GM12878 (cell line): Measurements from ENCODE around the gene SGMS1. TPM values are rescaled to one million over a fixed set of nuclear protein-coding genes. Genes with fewer than 3 reads are reported as not detected.

ENCODE experiments used
- ATF7 ChIP-seq: fragments of 450-650 bp; IDR thresholded peaks from 2 replicates; pipeline ENCODE4 v1.6.1; 2016; ENCODE audit warnings: low read depth, mild to moderate bottlenecking
- EP300 ChIP-seq, 2 experiments: fragments of 150-350 bp in 1 of 2; IDR thresholded peaks; 2 replicates each; pipeline ENCODE4 v1.6.1; 2011 to 2012; ENCODE audit warnings: low read depth in 2 of 2, low read length in 2 of 2, borderline replicate concordance in 1 of 2, improper control_type of control experiment in 1 of 2, inconsistent platforms in 1 of 2; ENCODE audit not compliant: control insufficient read depth in 1 of 2
- IKZF1 ChIP-seq: fragments of 450-650 bp; conservative IDR thresholded peaks from 2 replicates; pipeline ENCODE4 v1.6.1; 2017; ENCODE audit warnings: antibody characterized with exemption, mild to moderate bottlenecking
- JUNB ChIP-seq: IDR thresholded peaks from 2 replicates; pipeline ENCODE4 v1.6.1; 2016; ENCODE audit warnings: antibody characterized with exemption, mild to moderate bottlenecking
- MEF2A ChIP-seq: IDR thresholded peaks from 2 replicates; pipeline ENCODE4 v1.6.1; 2011; ENCODE audit warnings: low read depth, mild to moderate bottlenecking, low read length, moderate library complexity; ENCODE audit not compliant: insufficient read depth
- MTA2 ChIP-seq: fragments of 450-650 bp; IDR thresholded peaks from 2 replicates; pipeline ENCODE4 v1.6.1; 2016; ENCODE audit warnings: low read depth, mild to moderate bottlenecking, moderate library complexity
- RCOR1 ChIP-seq: conservative IDR thresholded peaks from 2 replicates; pipeline ENCODE4 v1.6.1; 2012; ENCODE audit warnings: low read depth, low read length, improper control_type of control experiment
- RUNX3 ChIP-seq: IDR thresholded peaks from 2 replicates; pipeline ENCODE4 v1.6.1; 2012; ENCODE audit warnings: low read length, inconsistent platforms
- SMAD1 ChIP-seq: fragments of 450-650 bp; IDR thresholded peaks from 2 replicates; pipeline ENCODE4 v1.6.1; 2018; ENCODE audit warnings: mild to moderate bottlenecking, low read depth; ENCODE audit not compliant: partially characterized antibody
- TAF1 ChIP-seq: IDR thresholded peaks from 2 replicates; pipeline ENCODE4 v1.6.1; 2011; ENCODE audit warnings: mild to moderate bottlenecking, low read depth, low read length, borderline replicate concordance
- ZNF217 ChIP-seq: fragments of 450-650 bp; IDR thresholded peaks from 2 replicates; pipeline ENCODE4 v1.6.1; 2017; ENCODE audit warnings: antibody characterized with exemption, mild to moderate bottlenecking
- ZNF274 ChIP-seq: IDR thresholded peaks from one replicate; pipeline ENCODE4 v1.8.0; 2011; ENCODE audit not compliant: insufficient read length, insufficient read depth
- ZNF384 ChIP-seq: IDR thresholded peaks from 2 replicates; pipeline ENCODE4 v1.6.1; 2012; ENCODE audit warnings: low read depth, mild to moderate bottlenecking, low read length, improper control_type of control experiment, borderline replicate concordance
- ZSCAN29 ChIP-seq: fragments of 450-650 bp; IDR thresholded peaks from 2 replicates; pipeline ENCODE4 v1.6.1; 2017; ENCODE audit warnings: mild to moderate bottlenecking, moderate library complexity
- polyA plus RNA-seq, 11 experiments: library from polyadenylated mRNA; depleted of rRNA in 4 of 11; unstranded in 6 of 11; stranded (reverse) in 5 of 11; fragments of >200 nt; fragmentation: Nextera tagmentation in 4 of 11; fragmentation: Illumina TruSeq in 1 of 11; extraction: Ambion mirVana in 4 of 11; extraction: Trizol in 1 of 11; gene quantifications; 1 replicate in 1 of 11; 2 replicates in 10 of 11; pipeline versions ENCODE4 v1.2.1 to v1.2.3, GENCODE V29; 2011 to 2016; ENCODE audit warnings: inconsistent platforms in 2 of 11, missing spikeins in 2 of 11, low read depth in 1 of 11
- total RNA-seq, 4 experiments: library from RNA; depleted of rRNA in 3 of 4; stranded (reverse); fragments of >200 nt in 3 of 4; fragmentation: Illumina TruSeq in 1 of 4; extraction: Trizol in 1 of 4; gene quantifications; 2 replicates each; pipeline versions ENCODE4 v1.2.1 to v1.2.3, GENCODE V29; 2013 to 2021
- TF ChIP-seq, protein P1 (sequence below): fragments of 450-650 bp; IDR thresholded peaks from 2 replicates; pipeline ENCODE4 v1.6.1; 2016; ENCODE audit warnings: mild to moderate bottlenecking, moderate library complexity, borderline replicate concordance
- TF ChIP-seq, protein P2 (sequence below): IDR thresholded peaks from 2 replicates; pipeline ENCODE4 v1.6.1; 2012; ENCODE audit warnings: mild to moderate bottlenecking, low read depth, low read length
- TF ChIP-seq, protein P3 (sequence below): fragments of 450-650 bp; IDR thresholded peaks from 2 replicates; pipeline ENCODE4 v1.6.1; 2018; ENCODE audit warnings: borderline replicate concordance, mild to moderate bottlenecking; ENCODE audit not compliant: partially characterized antibody
- TF ChIP-seq, protein P4 (sequence below): IDR thresholded peaks from 2 replicates; pipeline ENCODE4 v1.6.1; 2012; ENCODE audit warnings: low read length, inconsistent platforms

The SGMS1 gene
- total and polyA plus RNA-seq, 10 of the 15 experiments (the other 5 are each of a cell fraction or from before 2014, with no cell fraction given): 1.4 to 14.5 (median 4.9) TPM

DNA sequence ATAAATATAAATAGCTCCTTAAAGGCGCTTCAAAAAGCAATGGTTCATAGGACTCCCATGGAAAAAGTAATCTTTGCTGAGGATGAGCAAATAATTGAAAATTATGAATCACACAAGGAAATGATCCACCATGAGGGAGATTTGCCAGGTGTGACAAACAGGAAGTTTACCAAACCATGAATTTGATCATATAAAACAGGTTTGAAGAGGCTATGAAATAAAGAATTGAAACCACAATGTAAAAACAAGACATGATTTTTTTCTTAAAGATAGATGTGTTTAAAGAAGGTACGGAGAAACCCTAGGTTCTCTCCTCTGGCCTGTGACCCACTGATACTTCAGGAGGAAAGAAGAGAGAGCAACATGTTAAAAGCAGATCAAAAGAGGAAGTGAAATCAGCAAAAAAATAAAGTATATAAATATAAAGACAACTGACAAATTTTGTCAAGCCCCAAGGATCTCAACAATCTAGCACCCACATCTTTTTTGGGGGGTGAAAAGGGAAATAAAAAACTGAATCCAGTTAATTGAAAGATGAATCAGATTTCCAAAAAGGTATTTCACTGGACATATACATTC lies 261.1 kb downstream of the SGMS1 start (continued):
- TF ChIP-seq, protein P1, sequence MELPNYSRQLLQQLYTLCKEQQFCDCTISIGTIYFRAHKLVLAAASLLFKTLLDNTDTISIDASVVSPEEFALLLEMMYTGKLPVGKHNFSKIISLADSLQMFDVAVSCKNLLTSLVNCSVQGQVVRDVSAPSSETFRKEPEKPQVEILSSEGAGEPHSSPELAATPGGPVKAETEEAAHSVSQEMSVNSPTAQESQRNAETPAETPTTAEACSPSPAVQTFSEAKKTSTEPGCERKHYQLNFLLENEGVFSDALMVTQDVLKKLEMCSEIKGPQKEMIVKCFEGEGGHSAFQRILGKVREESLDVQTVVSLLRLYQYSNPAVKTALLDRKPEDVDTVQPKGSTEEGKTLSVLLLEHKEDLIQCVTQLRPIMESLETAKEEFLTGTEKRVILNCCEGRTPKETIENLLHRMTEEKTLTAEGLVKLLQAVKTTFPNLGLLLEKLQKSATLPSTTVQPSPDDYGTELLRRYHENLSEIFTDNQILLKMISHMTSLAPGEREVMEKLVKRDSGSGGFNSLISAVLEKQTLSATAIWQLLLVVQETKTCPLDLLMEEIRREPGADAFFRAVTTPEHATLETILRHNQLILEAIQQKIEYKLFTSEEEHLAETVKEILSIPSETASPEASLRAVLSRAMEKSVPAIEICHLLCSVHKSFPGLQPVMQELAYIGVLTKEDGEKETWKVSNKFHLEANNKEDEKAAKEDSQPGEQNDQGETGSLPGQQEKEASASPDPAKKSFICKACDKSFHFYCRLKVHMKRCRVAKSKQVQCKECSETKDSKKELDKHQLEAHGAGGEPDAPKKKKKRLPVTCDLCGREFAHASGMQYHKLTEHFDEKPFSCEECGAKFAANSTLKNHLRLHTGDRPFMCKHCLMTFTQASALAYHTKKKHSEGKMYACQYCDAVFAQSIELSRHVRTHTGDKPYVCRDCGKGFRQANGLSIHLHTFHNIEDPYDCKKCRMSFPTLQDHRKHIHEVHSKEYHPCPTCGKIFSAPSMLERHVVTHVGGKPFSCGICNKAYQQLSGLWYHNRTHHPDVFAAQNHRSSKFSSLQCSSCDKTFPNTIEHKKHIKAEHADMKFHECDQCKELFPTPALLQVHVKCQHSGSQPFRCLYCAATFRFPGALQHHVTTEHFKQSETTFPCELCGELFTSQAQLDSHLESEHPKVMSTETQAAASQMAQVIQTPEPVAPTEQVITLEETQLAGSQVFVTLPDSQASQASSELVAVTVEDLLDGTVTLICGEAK: no peak; the same call in 1 of the 2 replicates
- TF ChIP-seq, protein P2, sequence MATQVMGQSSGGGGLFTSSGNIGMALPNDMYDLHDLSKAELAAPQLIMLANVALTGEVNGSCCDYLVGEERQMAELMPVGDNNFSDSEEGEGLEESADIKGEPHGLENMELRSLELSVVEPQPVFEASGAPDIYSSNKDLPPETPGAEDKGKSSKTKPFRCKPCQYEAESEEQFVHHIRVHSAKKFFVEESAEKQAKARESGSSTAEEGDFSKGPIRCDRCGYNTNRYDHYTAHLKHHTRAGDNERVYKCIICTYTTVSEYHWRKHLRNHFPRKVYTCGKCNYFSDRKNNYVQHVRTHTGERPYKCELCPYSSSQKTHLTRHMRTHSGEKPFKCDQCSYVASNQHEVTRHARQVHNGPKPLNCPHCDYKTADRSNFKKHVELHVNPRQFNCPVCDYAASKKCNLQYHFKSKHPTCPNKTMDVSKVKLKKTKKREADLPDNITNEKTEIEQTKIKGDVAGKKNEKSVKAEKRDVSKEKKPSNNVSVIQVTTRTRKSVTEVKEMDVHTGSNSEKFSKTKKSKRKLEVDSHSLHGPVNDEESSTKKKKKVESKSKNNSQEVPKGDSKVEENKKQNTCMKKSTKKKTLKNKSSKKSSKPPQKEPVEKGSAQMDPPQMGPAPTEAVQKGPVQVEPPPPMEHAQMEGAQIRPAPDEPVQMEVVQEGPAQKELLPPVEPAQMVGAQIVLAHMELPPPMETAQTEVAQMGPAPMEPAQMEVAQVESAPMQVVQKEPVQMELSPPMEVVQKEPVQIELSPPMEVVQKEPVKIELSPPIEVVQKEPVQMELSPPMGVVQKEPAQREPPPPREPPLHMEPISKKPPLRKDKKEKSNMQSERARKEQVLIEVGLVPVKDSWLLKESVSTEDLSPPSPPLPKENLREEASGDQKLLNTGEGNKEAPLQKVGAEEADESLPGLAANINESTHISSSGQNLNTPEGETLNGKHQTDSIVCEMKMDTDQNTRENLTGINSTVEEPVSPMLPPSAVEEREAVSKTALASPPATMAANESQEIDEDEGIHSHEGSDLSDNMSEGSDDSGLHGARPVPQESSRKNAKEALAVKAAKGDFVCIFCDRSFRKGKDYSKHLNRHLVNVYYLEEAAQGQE: no peak
- no peak for TF ChIP-seq ZSCAN29
- peak; percentile 75; the same call in 1 of the 2 replicates for TF ChIP-seq MEF2A
- no peak for TF ChIP-seq ZNF274
- TF ChIP-seq, protein P3, sequence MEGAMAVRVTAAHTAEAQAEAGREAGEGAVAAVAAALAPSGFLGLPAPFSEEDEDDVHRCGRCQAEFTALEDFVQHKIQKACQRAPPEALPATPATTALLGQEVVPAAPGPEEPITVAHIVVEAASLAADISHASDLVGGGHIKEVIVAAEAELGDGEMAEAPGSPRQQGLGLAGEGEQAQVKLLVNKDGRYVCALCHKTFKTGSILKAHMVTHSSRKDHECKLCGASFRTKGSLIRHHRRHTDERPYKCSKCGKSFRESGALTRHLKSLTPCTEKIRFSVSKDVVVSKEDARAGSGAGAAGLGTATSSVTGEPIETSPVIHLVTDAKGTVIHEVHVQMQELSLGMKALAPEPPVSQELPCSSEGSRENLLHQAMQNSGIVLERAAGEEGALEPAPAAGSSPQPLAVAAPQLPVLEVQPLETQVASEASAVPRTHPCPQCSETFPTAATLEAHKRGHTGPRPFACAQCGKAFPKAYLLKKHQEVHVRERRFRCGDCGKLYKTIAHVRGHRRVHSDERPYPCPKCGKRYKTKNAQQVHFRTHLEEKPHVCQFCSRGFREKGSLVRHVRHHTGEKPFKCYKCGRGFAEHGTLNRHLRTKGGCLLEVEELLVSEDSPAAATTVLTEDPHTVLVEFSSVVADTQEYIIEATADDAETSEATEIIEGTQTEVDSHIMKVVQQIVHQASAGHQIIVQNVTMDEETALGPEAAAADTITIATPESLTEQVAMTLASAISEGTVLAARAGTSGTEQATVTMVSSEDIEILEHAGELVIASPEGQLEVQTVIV: no peak
- 0 out of 2 replicates have a peak, but pooled peaks have one; percentile 3 for TF ChIP-seq JUNB
- peak; percentile 56 for TF ChIP-seq MTA2
- TF ChIP-seq RUNX3: peak; percentile 75
- peak; percentile 38 for TF ChIP-seq SMAD1
- TF ChIP-seq, protein P4, sequence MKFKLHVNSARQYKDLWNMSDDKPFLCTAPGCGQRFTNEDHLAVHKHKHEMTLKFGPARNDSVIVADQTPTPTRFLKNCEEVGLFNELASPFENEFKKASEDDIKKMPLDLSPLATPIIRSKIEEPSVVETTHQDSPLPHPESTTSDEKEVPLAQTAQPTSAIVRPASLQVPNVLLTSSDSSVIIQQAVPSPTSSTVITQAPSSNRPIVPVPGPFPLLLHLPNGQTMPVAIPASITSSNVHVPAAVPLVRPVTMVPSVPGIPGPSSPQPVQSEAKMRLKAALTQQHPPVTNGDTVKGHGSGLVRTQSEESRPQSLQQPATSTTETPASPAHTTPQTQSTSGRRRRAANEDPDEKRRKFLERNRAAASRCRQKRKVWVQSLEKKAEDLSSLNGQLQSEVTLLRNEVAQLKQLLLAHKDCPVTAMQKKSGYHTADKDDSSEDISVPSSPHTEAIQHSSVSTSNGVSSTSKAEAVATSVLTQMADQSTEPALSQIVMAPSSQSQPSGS: peak; percentile 84
- TF ChIP-seq TAF1: peak; percentile 18; the same call in 1 of the 2 replicates
- peak; percentile 81 for TF ChIP-seq ZNF384
- peak in 1 of 2 experiments; percentile 50; a peak in 1 of 4 replicates for TF ChIP-seq EP300 (IDR thresholded peaks at IDR 0.05; ENCODE audit: borderline replicate concordance in 1 of 2, control insufficient read depth in 1 of 2, low read depth in 2 of 2, low read length in 2 of 2)
- TF ChIP-seq ZNF217: peak; percentile 82; the same call in 1 of the 2 replicates
- 0 out of 2 replicates have a peak, but pooled peaks have one; percentile 47 for TF ChIP-seq RCOR1
- TF ChIP-seq ATF7: peak; percentile 45; the same call in 1 of the 2 replicates
- TF ChIP-seq IKZF1: peak; percentile 34; the same call in 1 of the 2 replicates
